ENCODE results near the gene TNMD.

Gene TNMD

DNA sequence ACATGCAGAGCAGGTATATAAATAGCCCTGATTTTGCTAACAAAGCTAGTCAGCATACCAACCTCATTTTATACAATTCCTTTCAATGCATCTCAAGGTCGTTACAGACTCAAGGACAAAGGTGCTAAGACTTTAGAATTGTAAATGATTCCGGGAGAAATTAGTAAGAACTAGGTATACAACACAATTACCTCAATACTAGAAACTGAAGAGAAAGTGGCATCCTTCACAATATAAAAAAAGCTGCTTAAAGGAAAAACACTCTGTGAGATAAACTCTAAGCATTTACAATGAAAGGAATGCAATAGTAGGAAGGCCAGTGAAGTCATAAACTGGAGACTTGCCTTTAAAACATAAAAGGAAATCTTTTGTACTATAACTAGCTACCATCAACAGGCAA is 11.9 kb downstream of the TNMD start:
- ChIA-PET POLR2A (no interaction called here), CTCF (no interaction called here)
- no peak for TF ChIP-seq CTCF (IDR thresholded peaks at IDR 0.05; ENCODE audit: control extremely low read depth, extremely low read depth, low read depth, missing control alignments)
- DNase-seq (ENCODE audit: extremely low spot score) = no peak

- no peak for TF ChIP-seq CTCF (IDR thresholded peaks at IDR 0.05; ENCODE audit: control extremely low read depth, extremely low read depth, low read depth, missing control alignments)
- no peak for DNase-seq (ENCODE audit: extremely low spot score)
- POLR2A ChIA-PET = no interaction called here
- CTCF ChIA-PET = no interaction called here
Measured at GRCh38 chrX:100599456-100599855, 14.7 kb downstream of the TNMD start.

DNA sequence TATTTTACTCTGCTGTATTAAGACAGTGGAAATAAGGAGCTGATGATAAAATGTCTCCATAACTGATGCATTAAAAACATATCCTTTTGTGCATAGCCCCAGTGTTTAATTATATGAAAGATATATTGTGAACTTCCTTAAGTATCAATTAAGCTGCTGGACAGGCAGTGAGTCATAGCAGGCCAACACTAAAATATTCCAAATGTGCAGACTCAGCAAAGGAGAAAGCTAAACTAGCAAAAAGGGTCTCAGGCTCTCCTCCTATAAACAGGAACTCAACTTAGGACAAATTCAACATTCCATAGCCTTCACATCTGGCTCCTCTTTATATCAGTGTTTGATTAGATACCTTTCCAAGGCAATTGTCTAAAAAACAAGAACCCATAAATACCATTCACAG is 15.6 kb downstream of the TNMD start:
- no peak for TF ChIP-seq CTCF (IDR thresholded peaks at IDR 0.05; ENCODE audit: control extremely low read depth, extremely low read depth, low read depth, missing control alignments)
- CTCF ChIA-PET = no interaction called here
- POLR2A ChIA-PET = no interaction called here
- no peak for DNase-seq (ENCODE audit: extremely low spot score)

GRCh38 chrX:100600758-100601157 is 16.0 kb downstream of the TNMD start:
- CTCF ChIA-PET = no interaction called here
- no peak for TF ChIP-seq CTCF (IDR thresholded peaks at IDR 0.05; ENCODE audit: control extremely low read depth, extremely low read depth, low read depth, missing control alignments)
- POLR2A ChIA-PET = no interaction called here
- no peak for DNase-seq (ENCODE audit: extremely low spot score)

DNA sequence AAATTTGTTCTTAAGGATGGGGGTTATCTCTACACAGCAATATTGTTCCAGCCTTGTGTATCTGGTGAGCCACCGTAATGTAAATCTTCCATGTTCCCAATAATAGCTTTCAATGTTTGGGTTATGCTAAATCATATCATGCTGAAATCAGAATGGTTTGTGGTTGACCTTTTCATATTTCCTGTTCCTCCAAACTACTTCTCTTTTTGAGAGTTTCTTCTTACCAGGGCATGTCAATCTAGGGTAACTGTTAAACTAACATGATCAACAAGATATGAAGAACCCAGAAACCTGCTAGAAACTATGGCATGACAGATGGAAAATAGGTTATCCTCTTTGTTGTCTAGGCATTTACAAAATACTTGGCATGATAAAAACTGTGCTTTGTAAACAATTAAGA is 22.0 kb downstream of the TNMD start:
- TF ChIP-seq CTCF (IDR thresholded peaks at IDR 0.05; ENCODE audit: control extremely low read depth, extremely low read depth, low read depth, missing control alignments) = no peak
- no peak for DNase-seq (ENCODE audit: extremely low spot score)
- ChIA-PET CTCF (no interaction called here), POLR2A (no interaction called here)

GRCh38 chrX:100609591-100609990 is 24.9 kb downstream of the TNMD start:
- CTCF ChIA-PET = no interaction called here
- POLR2A ChIA-PET = no interaction called here
- no peak for DNase-seq (ENCODE audit: extremely low spot score)
- no peak for TF ChIP-seq CTCF (IDR thresholded peaks at IDR 0.05; ENCODE audit: control extremely low read depth, extremely low read depth, low read depth, missing control alignments)

DNA sequence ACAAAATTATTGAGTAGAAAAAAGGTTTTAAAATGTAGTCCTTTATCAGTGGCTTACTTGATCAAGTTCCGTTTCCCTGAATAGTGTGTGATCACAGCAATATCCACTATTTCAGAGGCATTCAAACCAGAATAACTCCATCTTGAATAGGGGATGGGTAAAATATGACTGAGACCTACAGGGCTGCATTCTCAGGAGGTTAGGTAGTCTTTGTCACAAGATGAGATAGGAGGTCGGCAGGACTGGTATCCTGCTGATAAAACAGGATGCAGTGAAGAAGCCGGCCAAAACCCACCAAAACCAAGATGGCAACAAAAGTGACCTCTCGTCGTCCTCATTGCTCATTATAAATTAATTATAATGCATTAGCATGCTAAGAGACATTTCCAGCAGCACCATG is 27.2 kb downstream of the TNMD start:
- DNase-seq (ENCODE audit: extremely low spot score) = no peak
- ChIA-PET CTCF (no interaction called here), POLR2A (no interaction called here)
- no peak for TF ChIP-seq CTCF (IDR thresholded peaks at IDR 0.05; ENCODE audit: control extremely low read depth, extremely low read depth, low read depth, missing control alignments)
